Measurements from ENCODE around the gene CSMD2. TPM values are rescaled to one million over a fixed set of nuclear protein-coding genes. Genes with fewer than 3 reads are reported as not detected.

The CSMD2 gene
- polyA plus RNA-seq, 1 of the 3 experiments (the other 2 are of a cell fraction): not detected

- H3K27me3 ChIP-seq (ENCODE audit: insufficient read depth): no peaks in the 10 kb centered on the region
- no peak overlapping the region for H3K4me2 ChIP-seq
- H2AFZ ChIP-seq (ENCODE audit: low read depth): no peak overlapping the region
- TF ChIP-seq SMC3 (IDR thresholded peaks at IDR 0.05; ENCODE audit: low read depth, low read length) (no peak), TCF12 (IDR thresholded peaks at IDR 0.05) (no peak), FOSL2 (IDR thresholded peaks at IDR 0.05; ENCODE audit: borderline replicate concordance, low read depth) (no peak), EZH2phosphoT487 (IDR thresholded peaks at IDR 0.05; ENCODE audit: borderline replicate concordance, low read depth) (no peak), NFIC (IDR thresholded peaks at IDR 0.05; ENCODE audit: borderline replicate concordance) (no peak), YY1 (IDR thresholded peaks at IDR 0.05; ENCODE audit: low read depth) (no peak), TEAD4 (IDR thresholded peaks at IDR 0.05; ENCODE audit: borderline replicate concordance, insufficient read depth) (no peak), SIN3A (IDR thresholded peaks at IDR 0.05; ENCODE audit: borderline replicate concordance, low read depth, low read length) (no peak), RXRA (IDR thresholded peaks at IDR 0.05; ENCODE audit: borderline replicate concordance, low read depth) (no peak)
- no peak overlapping the region for H3K27ac ChIP-seq (ENCODE audit: low read depth in 2 of 2, low read length in 1 of 2)
- no peaks in the 10 kb centered on the region for H3K9me2 ChIP-seq
- H3K9me3 ChIP-seq: no peaks in the 10 kb centered on the region
- no peaks in the 10 kb centered on the region for H4K20me1 ChIP-seq (ENCODE audit: insufficient read depth)
- H3K9ac ChIP-seq: no peak overlapping the region
- no peaks in the 10 kb centered on the region for H3F3A ChIP-seq (replicated peaks; ENCODE audit: insufficient read depth)
- no peaks in the 10 kb centered on the region for H3K36me3 ChIP-seq (replicated peaks in 1 of 2; ENCODE audit: control insufficient read depth in 1 of 2, insufficient read depth in 2 of 2, low read length in 1 of 2)
- no peak for DNase-seq
- peaks cover 0 to 13% of the 10 kb centered on the region in 2 experiments; a peak in 2 of 4 replicates for H3K4me1 ChIP-seq (ENCODE audit: control insufficient read depth in 1 of 2, insufficient read depth in 2 of 2, low read depth in 1 of 2, low read length in 1 of 2)
- WGBS (ENCODE audit: low lambda C conversion rate): 21% methylated on average over 5 of the region's 5 CpGs
- no peak overlapping the region for H3K4me3 ChIP-seq (ENCODE audit: low read depth in 2 of 2, low read length in 1 of 2)
- H3K79me2 ChIP-seq (ENCODE audit: insufficient read depth): no peaks in the 10 kb centered on the region
- ChIA-PET CTCF (interaction anchor here (0.6 to 1.1 kb wide), 4 partner anchors 66 to 319 kb away, joined by 3 read pairs; no protein-coding TSS in a partner anchor), POLR2A (no interaction called here)
These were observed 320.9 kb downstream of the CSMD2 start for GRCh38 chr1:33844166-33844565.

- peaks cover 0 to 9% of the 10 kb centered on the region in 2 experiments; a peak in 1 of 4 replicates for H3K4me1 ChIP-seq (ENCODE audit: control insufficient read depth in 1 of 2, insufficient read depth in 2 of 2, low read depth in 1 of 2, low read length in 1 of 2)
- H3K27me3 ChIP-seq (ENCODE audit: insufficient read depth): no peaks in the 10 kb centered on the region
- H3K9me3 ChIP-seq: no peaks in the 10 kb centered on the region
- no peaks in the 10 kb centered on the region for H3K79me2 ChIP-seq (ENCODE audit: insufficient read depth)
- H3K9me2 ChIP-seq: no peaks in the 10 kb centered on the region
- 31% methylated on average over 5 of the region's 5 CpGs for WGBS (ENCODE audit: low lambda C conversion rate)
- no peak for TF ChIP-seq JUND (IDR thresholded peaks at IDR 0.05)
- peak; percentile 31; the same call in 1 of the 2 replicates for TF ChIP-seq RAD21 (IDR thresholded peaks at IDR 0.05; ENCODE audit: low read length)
- no peak for TF ChIP-seq CHD2 (IDR thresholded peaks at IDR 0.05; ENCODE audit: low read length, partially characterized antibody)
- POLR2A ChIA-PET: no interaction called here
- no peak overlapping the region for H3K9ac ChIP-seq
- no peaks in the 10 kb centered on the region for H3K36me3 ChIP-seq (replicated peaks in 1 of 2; ENCODE audit: control insufficient read depth in 1 of 2, insufficient read depth in 2 of 2, low read length in 1 of 2)
- H3F3A ChIP-seq (replicated peaks; ENCODE audit: insufficient read depth): no peaks in the 10 kb centered on the region
- H4K20me1 ChIP-seq (ENCODE audit: insufficient read depth): no peaks in the 10 kb centered on the region
- CTCF ChIA-PET: interaction anchor here (1.2 to 1.3 kb wide), 2 partner anchors 106 to 321 kb away, joined by 4 read pairs; no protein-coding TSS in a partner anchor
- no peak overlapping the region for H2AFZ ChIP-seq (ENCODE audit: low read depth)
- no peak for DNase-seq
- H3K4me3 ChIP-seq (ENCODE audit: low read depth in 2 of 2, low read length in 1 of 2): no peak overlapping the region
- H3K27ac ChIP-seq (ENCODE audit: low read depth in 2 of 2, low read length in 1 of 2): no peak overlapping the region
- no peak overlapping the region for H3K4me2 ChIP-seq
These were observed 322.7 kb downstream of the CSMD2 start for GRCh38 chr1:33842348-33842747.

- WGBS (ENCODE audit: low lambda C conversion rate): 17% methylated on average over 1 of the region's 1 CpG
- Histone ChIP-seq H3K27ac (ENCODE audit: low read depth in 2 of 2, low read length in 1 of 2) (no peak overlapping the region), H3K4me3 (ENCODE audit: low read depth in 2 of 2, low read length in 1 of 2) (no peak overlapping the region), H3K27me3 (ENCODE audit: insufficient read depth) (no peaks in the 10 kb centered on the region), H4K20me1 (ENCODE audit: insufficient read depth) (no peaks in the 10 kb centered on the region), H3K79me2 (ENCODE audit: insufficient read depth) (no peaks in the 10 kb centered on the region), H3K9ac (no peak overlapping the region), H3K4me1 (ENCODE audit: control insufficient read depth in 1 of 2, insufficient read depth in 2 of 2, low read depth in 1 of 2, low read length in 1 of 2) (peaks cover 0 to 9% of the 10 kb centered on the region in 2 experiments; a peak in 1 of 4 replicates), H3F3A (replicated peaks; ENCODE audit: insufficient read depth) (no peaks in the 10 kb centered on the region), H3K9me3 (no peaks in the 10 kb centered on the region), H3K4me2 (no peak overlapping the region), H2AFZ (ENCODE audit: low read depth) (no peak overlapping the region), H3K36me3 (replicated peaks in 1 of 2; ENCODE audit: control insufficient read depth in 1 of 2, insufficient read depth in 2 of 2, low read length in 1 of 2) (no peaks in the 10 kb centered on the region), H3K9me2 (no peaks in the 10 kb centered on the region)
- TF ChIP-seq MEF2A (IDR thresholded peaks at IDR 0.05; ENCODE audit: borderline replicate concordance, low read depth): no peak
- ChIA-PET POLR2A (no interaction called here), CTCF (interaction anchor here (1.2 to 1.3 kb wide), 2 partner anchors 106 to 322 kb away, joined by 4 read pairs; no protein-coding TSS in a partner anchor)
- DNase-seq: no peak
These were observed 323.5 kb downstream of the CSMD2 start for GRCh38 chr1:33841494-33841893.
